Caco-2 (cell line): ENCODE data around the gene IL12RB1. TPM values are rescaled to one million over a fixed set of nuclear protein-coding genes. Genes with fewer than 3 reads are reported as not detected.

Experiments used
- BruUV-seq: library from RNA; stranded (reverse); fragments of 400-500 nt; replicated peaks from 2 replicates; lab custom pipeline; 2021; lab: Mats Ljungman, UMichigan
- CTCF ChIA-PET: fragments of 300-600 bp; sonication (Branson Sonifier 250); formaldehyde crosslinking; loops from one replicate; lab custom pipeline; 2022; ENCODE audit warnings: antibody characterized with exemption; lab: Charles Lee
- POLR2A ChIA-PET: fragments of 300-600 bp; sonication (Branson Sonifier 250); formaldehyde crosslinking; loops from one replicate; lab custom pipeline; 2022; ENCODE audit warnings: antibody characterized with exemption; lab: Charles Lee
- DNase-seq, 2 experiments: peaks; one replicate each; pipeline versions ENCODE4 v3.0.0 to v3.0.0-alpha.2; 2020 to 2022
- H3K27me3 ChIP-seq: replicated peaks from 2 replicates; pipeline ENCODE4 v1.6.0; 2011; ENCODE audit warnings: low read length; ENCODE audit not compliant: control insufficient read depth, insufficient read depth
- H3K36me3 ChIP-seq: 2 replicates; pipeline ENCODE4 v1.5.1; 2011; ENCODE audit warnings: low read length; ENCODE audit not compliant: control insufficient read depth, insufficient read depth
- H3K4me1 ChIP-seq: fragments of 250-450 bp; sonication (Bioruptor Pico); 2 replicates; pipeline ENCODE4 v1.5.1; 2020; ENCODE audit warnings: mild to moderate bottlenecking
- H3K4me3 ChIP-seq: 2 replicates; pipeline ENCODE4 v1.5.1; 2011; ENCODE audit warnings: low read depth, mild to moderate bottlenecking, control low read depth, low read length
- H3K9me3 ChIP-seq: fragments of 250-450 bp; sonication (Bioruptor Pico); 2 replicates; pipeline ENCODE4 v1.5.1; 2020; ENCODE audit warnings: mild to moderate bottlenecking, moderate library complexity
- H3K27ac Mint-ChIP-seq: one replicate; pipeline ENCODE4 v1.8.0; 2022; ENCODE audit warnings: mixed read lengths; ENCODE audit not compliant: unreplicated experiment
- H3K27me3 Mint-ChIP-seq: one replicate; pipeline ENCODE4 v1.8.0; 2022; ENCODE audit warnings: mixed read lengths; ENCODE audit not compliant: insufficient read depth, unreplicated experiment
- H3K36me3 Mint-ChIP-seq: one replicate; pipeline ENCODE4 v1.8.0; 2022; ENCODE audit warnings: mild to moderate bottlenecking, mixed read lengths; ENCODE audit not compliant: insufficient read depth, unreplicated experiment
- H3K4me1 Mint-ChIP-seq: one replicate; pipeline ENCODE4 v1.8.0; 2022; ENCODE audit warnings: low read depth, mixed read lengths; ENCODE audit not compliant: unreplicated experiment
- H3K4me3 Mint-ChIP-seq: one replicate; pipeline ENCODE4 v1.8.0; 2022; ENCODE audit warnings: mild to moderate bottlenecking, moderate library complexity, mixed read lengths; ENCODE audit not compliant: unreplicated experiment
- H3K9me3 Mint-ChIP-seq: one replicate; pipeline ENCODE4 v1.8.0; 2022; ENCODE audit warnings: mixed read lengths; ENCODE audit not compliant: unreplicated experiment
- intact Hi-C: fragments of 100-400 bp; cut with micrococcal nuclease; formaldehyde crosslinking; loops from one replicate; pipeline ENCODE4 v1.10.0; 2022; ENCODE audit not compliant: unreplicated experiment
- total RNA-seq: library from RNA; stranded (reverse); gene quantifications from 2 replicates; pipeline ENCODE4 v1.2.3, GENCODE V29; 2022
- TF ChIP-seq, protein P1 (sequence below), 2 experiments: fragments of 200-600 bp in 1 of 2; IDR thresholded peaks; 1 replicate in 1 of 2; 2 replicates in 1 of 2; pipeline versions ENCODE4 v1.5.1 to v1.8.0; 2011 to 2022; ENCODE audit warnings: antibody characterized with exemption in 1 of 2, control low read depth in 1 of 2, inconsistent platforms in 1 of 2, low read depth in 1 of 2, low read length in 1 of 2, mild to moderate bottlenecking in 1 of 2, moderate library complexity in 1 of 2; ENCODE audit not compliant: insufficient read depth in 1 of 2, severe bottlenecking in 1 of 2, unreplicated experiment in 1 of 2

IL12RB1 gene
- total RNA-seq, 1 experiment from 2014 or later: not detected

DNA sequence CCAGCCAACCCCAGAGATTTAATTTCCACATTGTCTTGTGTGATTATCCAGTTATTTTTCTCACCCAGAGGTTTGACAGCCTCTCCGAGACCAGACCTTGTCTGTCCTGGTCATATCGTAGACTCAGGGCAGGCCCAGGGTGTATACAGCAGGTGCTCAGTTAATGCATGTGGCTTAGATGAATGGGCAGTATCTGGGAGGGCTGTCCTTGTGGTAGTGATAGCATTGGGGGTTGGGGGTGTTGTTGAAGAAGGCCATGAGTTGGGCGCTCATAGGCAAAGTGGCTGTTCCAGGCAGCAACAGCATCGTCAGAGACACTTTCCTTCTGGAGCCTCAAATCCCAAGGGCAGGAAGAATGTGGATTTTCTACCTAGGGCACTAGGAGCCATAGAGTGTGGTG, 27.7 kb upstream of the IL12RB1 start:
- H3K4me3 Mint-ChIP-seq: no peak overlapping the region
- no TSS peak for BruUV-seq
- TF ChIP-seq, protein P1, sequence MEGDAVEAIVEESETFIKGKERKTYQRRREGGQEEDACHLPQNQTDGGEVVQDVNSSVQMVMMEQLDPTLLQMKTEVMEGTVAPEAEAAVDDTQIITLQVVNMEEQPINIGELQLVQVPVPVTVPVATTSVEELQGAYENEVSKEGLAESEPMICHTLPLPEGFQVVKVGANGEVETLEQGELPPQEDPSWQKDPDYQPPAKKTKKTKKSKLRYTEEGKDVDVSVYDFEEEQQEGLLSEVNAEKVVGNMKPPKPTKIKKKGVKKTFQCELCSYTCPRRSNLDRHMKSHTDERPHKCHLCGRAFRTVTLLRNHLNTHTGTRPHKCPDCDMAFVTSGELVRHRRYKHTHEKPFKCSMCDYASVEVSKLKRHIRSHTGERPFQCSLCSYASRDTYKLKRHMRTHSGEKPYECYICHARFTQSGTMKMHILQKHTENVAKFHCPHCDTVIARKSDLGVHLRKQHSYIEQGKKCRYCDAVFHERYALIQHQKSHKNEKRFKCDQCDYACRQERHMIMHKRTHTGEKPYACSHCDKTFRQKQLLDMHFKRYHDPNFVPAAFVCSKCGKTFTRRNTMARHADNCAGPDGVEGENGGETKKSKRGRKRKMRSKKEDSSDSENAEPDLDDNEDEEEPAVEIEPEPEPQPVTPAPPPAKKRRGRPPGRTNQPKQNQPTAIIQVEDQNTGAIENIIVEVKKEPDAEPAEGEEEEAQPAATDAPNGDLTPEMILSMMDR (IDR thresholded peaks at IDR 0.05; ENCODE audit: insufficient read depth in 1 of 2, low read depth in 1 of 2, low read length in 1 of 2, severe bottlenecking in 1 of 2, unreplicated experiment in 1 of 2): no peak
- no peaks in the 10 kb centered on the region for H3K9me3 ChIP-seq
- H3K36me3 Mint-ChIP-seq: peaks cover 5% of the 10 kb centered on the region
- no peak for DNase-seq
- no peak overlapping the region for H3K4me3 ChIP-seq
- H3K4me1 Mint-ChIP-seq: peaks cover 5% of the 10 kb centered on the region
- CTCF ChIA-PET: interaction anchor here (2.1 kb wide), 1 partner anchor 135 kb away, joined by 8 read pairs; no protein-coding TSS in a partner anchor
- peaks cover 5% of the 10 kb centered on the region for H3K4me1 ChIP-seq
- no peaks in the 10 kb centered on the region for H3K27me3 ChIP-seq
- no peaks in the 10 kb centered on the region for H3K9me3 Mint-ChIP-seq
- POLR2A ChIA-PET: no interaction called here
- no peaks in the 10 kb centered on the region for H3K27me3 Mint-ChIP-seq
- no peaks in the 10 kb centered on the region; the same call in 1 of the 2 replicates for H3K36me3 ChIP-seq
- intact Hi-C loops: no loop called here
- no peak overlapping the region for H3K27ac Mint-ChIP-seq

DNA sequence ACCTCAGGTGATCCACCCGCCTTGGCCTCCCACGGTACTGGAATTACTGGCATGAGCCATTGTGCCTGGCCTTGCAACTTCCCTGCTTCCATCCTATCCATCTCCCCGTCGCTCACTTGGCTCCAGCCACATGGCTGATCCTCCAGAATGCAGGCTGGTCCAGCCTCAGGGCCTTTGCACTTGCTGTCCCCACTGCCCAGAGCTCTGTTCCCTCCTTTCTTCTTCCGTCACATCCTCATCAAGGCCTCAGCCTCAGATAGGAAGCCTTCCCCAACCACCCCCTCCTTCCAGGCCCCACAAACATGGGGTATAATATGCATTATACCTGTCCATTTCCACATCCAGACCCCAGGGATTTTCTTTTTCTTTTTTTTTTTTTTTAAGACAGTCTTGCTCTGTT, 27.1 kb upstream of the IL12RB1 start:
- BruUV-seq: no TSS peak
- Histone ChIP-seq H3K4me3 (no peak overlapping the region), H3K9me3 (no peaks in the 10 kb centered on the region), H3K36me3 (no peaks in the 10 kb centered on the region), H3K4me1 (peaks cover 12% of the 10 kb centered on the region), H3K27me3 (no peaks in the 10 kb centered on the region)
- Mint-ChIP-seq H3K4me1 (peaks cover 11% of the 10 kb centered on the region), H3K27me3 (no peaks in the 10 kb centered on the region), H3K9me3 (no peaks in the 10 kb centered on the region), H3K27ac (no peak overlapping the region), H3K36me3 (peaks cover 5% of the 10 kb centered on the region), H3K4me3 (no peak overlapping the region)
- intact Hi-C loops: loop anchor here (1.0 kb wide), 2 partner anchors 38 to 54 kb away; no protein-coding TSS in a partner anchor
- POLR2A ChIA-PET: no interaction called here
- no peak for DNase-seq
- CTCF ChIA-PET: interaction anchor here (1.1 to 2.1 kb wide), 6 partner anchors 38 to 215 kb away, joined by 6 to 25 read pairs (median 15); partner anchors contain the start of gene PIK3R2
- TF ChIP-seq, protein P1 (IDR thresholded peaks at IDR 0.05; ENCODE audit: insufficient read depth in 1 of 2, low read depth in 1 of 2, low read length in 1 of 2, severe bottlenecking in 1 of 2, unreplicated experiment in 1 of 2): no peak

DNA sequence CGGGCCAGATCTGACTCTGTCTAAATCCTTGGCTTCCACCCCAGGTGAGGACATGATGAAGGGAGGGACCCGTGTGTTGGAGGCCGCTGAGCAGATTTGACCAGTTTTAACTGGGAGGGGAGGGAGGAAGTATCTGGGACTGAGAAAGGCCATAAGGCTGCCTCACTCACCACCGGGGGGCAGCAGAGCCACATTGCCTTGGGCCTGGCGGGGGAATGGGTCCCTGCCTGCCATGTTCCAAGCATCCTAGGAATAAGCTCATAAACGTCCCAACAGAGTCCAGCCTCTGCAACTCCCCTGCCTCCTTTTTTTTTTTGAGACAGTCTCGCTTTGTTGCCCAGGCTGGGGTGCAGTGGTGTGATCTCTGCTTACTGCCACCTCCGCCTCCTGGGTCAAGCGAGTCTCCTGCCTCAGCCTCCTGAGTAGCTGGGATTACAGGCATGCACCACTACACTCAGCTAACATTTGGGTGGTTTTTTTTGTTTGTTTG, 26.3 kb upstream of the IL12RB1 start:
- H3K4me3 Mint-ChIP-seq: no peak overlapping the region
- no TSS peak for BruUV-seq
- H3K27me3 Mint-ChIP-seq: no peaks in the 10 kb centered on the region
- H3K9me3 Mint-ChIP-seq: no peaks in the 10 kb centered on the region
- H3K36me3 Mint-ChIP-seq: peaks cover 5% of the 10 kb centered on the region
- no peaks in the 10 kb centered on the region for H3K27me3 ChIP-seq
- H3K9me3 ChIP-seq: no peaks in the 10 kb centered on the region
- intact Hi-C loops: loop anchor here (1.0 kb wide), 2 partner anchors 39 to 55 kb away; no protein-coding TSS in a partner anchor
- ChIA-PET POLR2A (interaction anchor here (1.0 kb wide), 1 partner anchor 79 kb away, joined by 3 read pairs; no protein-coding TSS in a partner anchor), CTCF (interaction anchor here (0.6 to 2.1 kb wide), 24 partner anchors 9 to 216 kb away, joined by 3 to 25 read pairs (median 6); partner anchors contain the start of genes IFI30, JUND, MPV17L2 and PIK3R2)
- H3K4me1 Mint-ChIP-seq: peaks cover 13% of the 10 kb centered on the region
- TF ChIP-seq, protein P1 (IDR thresholded peaks at IDR 0.05; ENCODE audit: insufficient read depth in 1 of 2, low read depth in 1 of 2, low read length in 1 of 2, severe bottlenecking in 1 of 2, unreplicated experiment in 1 of 2): peak; percentile 87 to 89
- no peaks in the 10 kb centered on the region for H3K36me3 ChIP-seq
- H3K4me1 ChIP-seq: peaks cover 17% of the 10 kb centered on the region
- peak overlapping the region; percentile 38 for H3K27ac Mint-ChIP-seq
- no peak overlapping the region for H3K4me3 ChIP-seq
- DNase-seq: peak; percentile 85 to 92
